SK-N-SH treated with all-trans-retinoic acid at 6 μM for 48 hours (cell line): ENCODE measurements around the gene DVL1.

Experiments used
- CSRNP3 ChIP-seq: fragments of 250-450 bp; sonication (Bioruptor Pico); IDR thresholded peaks from 2 replicates; pipeline ENCODE4 v1.5.1; 2021; ENCODE audit warnings: mild to moderate bottlenecking, moderate library complexity
- ZFP3 ChIP-seq: fragments of 250-450 bp; sonication (Bioruptor Pico); IDR thresholded peaks from 2 replicates; pipeline ENCODE4 v1.5.0; 2020; ENCODE audit warnings: mild to moderate bottlenecking, moderate library complexity
- ZNF565 ChIP-seq: fragments of 450-650 bp; formaldehyde crosslinking; conservative IDR thresholded peaks from 2 replicates; pipeline ENCODE4 v1.5.0; 2020; ENCODE audit warnings: low read depth, mild to moderate bottlenecking, moderate library complexity

DNA sequence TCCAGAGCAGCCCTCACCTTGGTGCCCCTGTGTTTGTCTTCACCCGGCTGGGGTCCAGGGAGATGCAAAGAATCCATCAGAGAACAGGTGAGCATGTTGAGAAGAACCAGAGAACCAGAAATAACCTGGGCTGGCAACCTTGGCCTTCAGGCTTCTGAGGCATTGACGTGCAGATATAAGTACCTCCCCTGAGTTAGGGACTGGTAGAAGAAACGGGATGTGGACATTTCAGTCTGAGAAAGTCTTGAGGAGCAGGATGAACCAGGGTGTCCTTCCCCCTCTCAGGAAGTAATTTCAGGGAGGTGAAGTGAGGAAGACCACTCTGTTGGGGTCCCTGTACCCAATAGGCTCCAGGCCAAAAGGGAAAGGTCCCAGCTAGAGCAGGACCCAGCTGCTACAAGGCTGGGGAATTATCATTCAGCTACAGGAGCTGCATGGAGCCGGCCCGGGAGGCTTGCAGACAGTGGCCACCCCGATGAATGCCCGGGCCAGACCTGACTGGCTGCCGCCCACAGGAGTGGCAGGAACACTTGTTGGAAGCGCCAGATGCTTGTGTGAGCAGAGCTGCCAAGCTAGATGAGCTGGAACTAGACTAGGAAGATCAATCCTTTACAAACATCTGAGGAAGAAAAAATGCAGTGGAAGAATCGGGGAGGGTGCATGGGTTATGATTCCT lies 27.5 kb upstream of the DVL1 start:
- TF ChIP-seq ZNF565 (CRISPR knock-in tag) (no peak), ZFP3 (CRISPR knock-in tag) (no peak), CSRNP3 (CRISPR knock-in tag) (no peak)
